ENCODE data around the gene KATNAL1.

GRCh38 chr13:30305456-30305970, 1.8 kb downstream of the KATNAL1 start:
- TF ChIP-seq, protein P1, sequence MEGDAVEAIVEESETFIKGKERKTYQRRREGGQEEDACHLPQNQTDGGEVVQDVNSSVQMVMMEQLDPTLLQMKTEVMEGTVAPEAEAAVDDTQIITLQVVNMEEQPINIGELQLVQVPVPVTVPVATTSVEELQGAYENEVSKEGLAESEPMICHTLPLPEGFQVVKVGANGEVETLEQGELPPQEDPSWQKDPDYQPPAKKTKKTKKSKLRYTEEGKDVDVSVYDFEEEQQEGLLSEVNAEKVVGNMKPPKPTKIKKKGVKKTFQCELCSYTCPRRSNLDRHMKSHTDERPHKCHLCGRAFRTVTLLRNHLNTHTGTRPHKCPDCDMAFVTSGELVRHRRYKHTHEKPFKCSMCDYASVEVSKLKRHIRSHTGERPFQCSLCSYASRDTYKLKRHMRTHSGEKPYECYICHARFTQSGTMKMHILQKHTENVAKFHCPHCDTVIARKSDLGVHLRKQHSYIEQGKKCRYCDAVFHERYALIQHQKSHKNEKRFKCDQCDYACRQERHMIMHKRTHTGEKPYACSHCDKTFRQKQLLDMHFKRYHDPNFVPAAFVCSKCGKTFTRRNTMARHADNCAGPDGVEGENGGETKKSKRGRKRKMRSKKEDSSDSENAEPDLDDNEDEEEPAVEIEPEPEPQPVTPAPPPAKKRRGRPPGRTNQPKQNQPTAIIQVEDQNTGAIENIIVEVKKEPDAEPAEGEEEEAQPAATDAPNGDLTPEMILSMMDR (IDR thresholded peaks at IDR 0.05), result no peak
- no peak for TF ChIP-seq POLR2A (IDR thresholded peaks at IDR 0.05)
- TF ChIP-seq POLR2AphosphoS5 (IDR thresholded peaks at IDR 0.05), result no peak
- TF ChIP-seq EP300 (IDR thresholded peaks at IDR 0.05), result no peak

Measured in suprapubic skin (tissue), 4 donors.